NCI-H446 treated with DMSO at 0.1 percent for 48 hours (cell line): ENCODE measurements around the gene NXPH1.
"Not testable (repeated sequence)": the region's sequence is repeated elsewhere in the genome, so short reads cannot be mapped to it uniquely, and the experiment has no call there.

ENCODE experiments used
- DNase-seq: peaks from one replicate; lab custom pipeline; 2025; lab: John Stamatoyannopoulos, UW

The NXPH1 gene

GRCh38 chr7:8719102-8719501 is 285.7 kb downstream of the NXPH1 start:
- DNase-seq, result no peak

GRCh38 chr7:8724080-8724718 is 290.8 kb downstream of the NXPH1 start:
- DNase-seq, result peak; percentile 57

GRCh38 chr7:8731756-8732155 is 298.3 kb downstream of the NXPH1 start:
- DNase-seq, result not testable (repeated sequence)

- DNase-seq, result no peak
Measured at GRCh38 chr7:8739837-8740236, 306.4 kb downstream of the NXPH1 start.

GRCh38 chr7:8742837-8743236 is 309.4 kb downstream of the NXPH1 start:
- no peak for DNase-seq

- DNase-seq, result no peak
Measured at GRCh38 chr7:8747338-8747737, 313.9 kb downstream of the NXPH1 start.

- DNase-seq, result no peak
Measured at GRCh38 chr7:8751557-8752231, 318.3 kb downstream of the NXPH1 start.

GRCh38 chr7:8753355-8753754 is 319.9 kb downstream of the NXPH1 start:
- no peak for DNase-seq

GRCh38 chr7:8761731-8762130 is 328.3 kb downstream of the NXPH1 start:
- DNase-seq, result no peak

- DNase-seq, result no peak
Measured at GRCh38 chr7:8762803-8763202, 329.4 kb downstream of the NXPH1 start.

- DNase-seq, result no peak
Measured at GRCh38 chr7:8765374-8765773, 332.0 kb downstream of the NXPH1 start.

- DNase-seq, result peak; percentile 54
Measured at GRCh38 chr7:8773518-8773917, 340.1 kb downstream of the NXPH1 start.

GRCh38 chr7:8778459-8778858 is 345.1 kb downstream of the NXPH1 start:
- DNase-seq, result no peak

GRCh38 chr7:8781166-8781565 is 347.8 kb downstream of the NXPH1 start:
- peak; percentile 74 for DNase-seq

- no peak for DNase-seq
Measured at GRCh38 chr7:8783229-8783628, 349.8 kb downstream of the NXPH1 start.

- no peak for DNase-seq
Measured at GRCh38 chr7:8785081-8785480, 351.7 kb downstream of the NXPH1 start.

- DNase-seq, result no peak
Measured at GRCh38 chr7:8800986-8801385, 367.6 kb downstream of the NXPH1 start.
